ENCODE measurements around the gene PYCR2.
A peak's percentile ranks its signal among the peaks of the same experiment; 100 is the strongest.

Gene PYCR2

DNA sequence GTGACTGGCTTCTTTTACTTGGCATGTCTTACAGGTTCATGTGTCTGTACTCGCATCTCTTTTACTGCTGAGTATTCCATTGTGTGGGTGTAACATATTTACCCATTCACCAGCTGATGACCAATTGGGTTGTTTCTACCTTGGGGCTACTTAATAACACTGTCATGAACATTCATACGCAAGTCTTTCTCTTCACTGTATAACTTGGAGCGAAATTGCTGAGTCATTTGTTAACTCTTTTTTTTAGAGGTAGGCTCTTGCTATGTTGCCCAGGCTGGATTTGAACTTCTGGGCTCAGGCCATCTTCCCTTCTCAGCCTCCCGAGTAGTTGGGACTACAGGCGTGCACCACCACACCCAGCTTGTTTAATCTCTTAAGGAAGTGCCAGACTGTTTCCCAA is 6.5 kb downstream of the PYCR2 start:
- DNase-seq: no peak

DNA sequence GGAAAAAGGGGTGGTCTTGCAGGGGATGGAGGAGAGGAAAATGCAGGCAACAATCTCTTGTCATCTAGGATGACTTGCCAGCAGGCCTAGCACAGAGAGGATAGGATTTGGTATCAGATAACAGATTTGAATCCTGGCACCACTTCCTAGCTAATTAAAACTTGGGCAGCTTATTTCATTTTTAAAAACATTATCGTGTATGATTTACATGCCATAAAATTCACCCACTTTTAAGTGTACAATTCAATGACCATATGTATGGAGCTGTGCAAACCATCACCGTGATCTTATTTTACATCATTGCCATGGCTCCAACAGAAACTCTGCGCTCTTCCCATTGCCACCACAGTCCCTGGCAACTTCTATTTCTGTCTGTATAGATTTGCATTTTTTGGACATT is 6.9 kb downstream of the PYCR2 start:
- no peak for DNase-seq

DNA sequence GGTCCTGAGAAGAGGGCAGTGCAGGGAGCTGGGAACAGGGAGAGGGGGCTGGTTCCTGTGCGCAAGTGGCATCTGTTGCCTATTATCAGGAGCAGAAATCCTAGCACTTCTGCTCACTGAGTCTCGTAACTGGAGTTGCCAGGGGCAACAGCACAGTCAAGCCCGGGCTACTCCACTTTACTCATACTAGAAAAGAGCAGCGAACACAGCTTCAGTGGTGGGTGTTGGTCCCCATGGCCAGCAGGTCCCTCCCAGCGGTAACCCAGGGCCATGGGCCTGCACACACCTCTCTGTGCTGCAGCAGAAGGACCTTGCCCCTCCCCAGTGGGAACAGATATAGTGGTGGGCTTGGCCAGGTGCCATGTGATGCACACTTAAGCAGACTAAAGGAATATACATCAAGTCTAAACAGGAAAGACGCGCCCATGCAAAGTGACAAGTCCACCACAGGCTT is 8.5 kb downstream of the PYCR2 start:
- DNase-seq: no peak

DNA sequence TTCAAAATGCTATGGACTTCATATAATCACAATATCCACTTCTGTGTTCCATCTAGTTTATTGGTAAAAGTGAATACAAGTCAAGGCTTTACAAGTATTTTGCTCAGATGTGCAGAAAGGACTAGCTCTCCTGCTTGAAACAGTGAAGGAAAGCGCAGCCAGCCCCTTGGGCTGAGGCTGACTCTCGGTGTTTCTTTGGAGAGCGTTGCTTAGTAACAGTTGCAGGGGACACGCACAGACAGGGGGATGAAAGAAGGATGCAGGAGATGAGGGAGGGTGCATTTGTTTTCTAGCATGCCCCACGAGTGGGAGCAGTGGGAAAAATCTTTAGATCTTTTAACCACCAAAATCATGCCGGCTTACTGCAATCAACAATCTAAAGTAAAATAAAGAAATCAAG is 9.1 kb downstream of the PYCR2 start:
- no peak for DNase-seq

DNA sequence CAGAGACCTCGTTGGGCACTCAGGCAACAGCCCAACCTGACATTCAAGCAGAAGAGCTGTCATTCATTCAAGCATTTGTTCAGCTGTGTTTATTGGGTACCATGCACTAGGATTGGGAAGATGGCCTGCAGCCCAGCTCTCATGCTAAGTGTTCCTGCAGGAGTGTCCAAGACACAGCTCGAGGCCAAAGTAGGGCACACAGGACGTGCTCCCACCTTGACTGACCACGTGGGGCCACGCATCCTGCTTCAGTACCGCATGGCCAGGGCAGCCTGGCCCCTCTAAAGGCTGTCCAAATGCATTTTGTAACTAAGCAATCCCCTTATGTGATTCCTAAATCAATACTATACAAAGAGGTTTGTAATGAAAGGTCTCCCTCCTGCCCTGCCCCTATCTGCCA is 9.7 kb downstream of the PYCR2 start:
- DNase-seq: no peak

DNA sequence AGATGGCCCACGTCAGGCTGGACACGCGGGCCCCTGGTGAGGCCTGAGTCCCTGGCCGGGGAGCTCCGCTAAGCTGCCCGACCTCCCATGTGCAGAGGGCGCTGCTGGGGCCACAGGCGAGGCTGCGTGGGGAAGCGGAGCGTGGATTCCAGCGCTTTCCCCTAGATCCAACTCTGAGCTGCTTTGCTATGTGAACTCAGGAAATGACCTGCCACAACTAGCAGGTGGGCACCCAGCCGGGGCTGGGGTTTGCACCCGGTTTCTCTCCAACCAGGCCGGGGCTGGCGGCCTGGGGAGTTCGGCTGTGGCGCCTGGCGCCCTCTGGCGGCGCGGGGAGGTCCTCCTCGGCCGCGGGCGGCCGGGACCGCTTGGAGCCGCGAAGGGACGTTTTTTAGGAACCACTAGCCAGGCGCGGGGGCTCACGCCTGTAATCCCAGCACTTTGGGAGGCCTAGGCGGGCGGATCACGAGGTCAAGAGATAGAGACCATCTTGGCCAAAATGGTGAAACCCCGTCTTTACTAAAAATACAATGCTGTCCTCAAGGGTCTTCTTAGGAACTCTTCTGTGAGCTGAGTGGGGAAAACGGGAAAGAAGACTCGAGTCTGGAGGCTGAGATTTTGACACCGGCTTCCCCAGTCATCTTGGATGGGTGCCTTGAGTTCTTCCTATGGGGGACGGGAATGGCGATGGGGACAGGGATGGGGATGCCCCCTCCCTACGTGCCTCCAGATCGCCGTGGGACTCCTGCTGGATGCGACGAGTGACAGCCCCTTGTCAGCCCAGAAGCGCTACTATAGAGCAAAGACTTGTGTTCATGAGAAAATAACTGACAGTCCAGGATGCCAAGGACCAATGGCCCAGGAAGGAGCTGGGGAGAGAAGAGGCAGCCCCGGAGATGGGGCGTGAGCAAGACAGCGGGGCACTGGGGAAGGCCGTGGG is 12.6 kb downstream of the PYCR2 start:
- DNase-seq: peak; percentile 34

DNA sequence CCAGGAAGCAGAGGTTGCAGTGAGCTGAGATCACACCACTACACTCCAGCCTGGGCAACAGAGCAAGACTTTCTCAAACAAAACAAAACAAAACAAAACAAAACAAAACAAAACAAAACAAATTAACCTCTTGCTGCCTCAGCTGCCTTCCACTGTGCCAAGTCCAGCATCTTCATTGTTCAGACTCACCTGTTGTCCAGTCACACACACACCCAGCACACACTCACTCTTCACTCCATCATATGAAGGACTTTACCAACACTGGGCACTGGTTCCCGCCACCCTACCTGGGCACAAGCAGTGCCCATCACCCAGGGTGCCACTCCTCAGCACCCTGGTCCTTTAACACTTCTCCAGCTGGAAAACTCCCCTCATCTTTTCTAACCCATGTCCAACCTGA is 14.6 kb downstream of the PYCR2 start:
- no peak for DNase-seq

DNA sequence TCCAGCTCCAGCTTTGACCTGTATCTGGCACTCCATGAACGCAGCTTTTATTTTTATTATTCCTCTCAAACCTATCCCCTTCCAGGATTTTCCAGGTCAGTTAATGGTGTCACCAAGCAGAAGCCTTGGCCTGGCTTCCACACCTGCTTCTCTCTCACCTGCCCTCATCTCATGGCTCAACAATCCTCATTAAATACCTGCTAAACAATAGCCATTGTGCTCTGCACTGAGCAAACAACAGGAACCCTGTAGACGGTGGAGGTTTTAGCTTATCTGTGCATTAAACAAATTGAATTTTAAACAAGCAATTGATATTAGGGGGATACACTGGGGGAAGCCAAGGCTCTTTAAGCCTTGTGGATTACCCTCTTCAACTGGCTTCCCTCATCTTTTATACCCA is 15.3 kb downstream of the PYCR2 start:
- no peak for DNase-seq

DNA sequence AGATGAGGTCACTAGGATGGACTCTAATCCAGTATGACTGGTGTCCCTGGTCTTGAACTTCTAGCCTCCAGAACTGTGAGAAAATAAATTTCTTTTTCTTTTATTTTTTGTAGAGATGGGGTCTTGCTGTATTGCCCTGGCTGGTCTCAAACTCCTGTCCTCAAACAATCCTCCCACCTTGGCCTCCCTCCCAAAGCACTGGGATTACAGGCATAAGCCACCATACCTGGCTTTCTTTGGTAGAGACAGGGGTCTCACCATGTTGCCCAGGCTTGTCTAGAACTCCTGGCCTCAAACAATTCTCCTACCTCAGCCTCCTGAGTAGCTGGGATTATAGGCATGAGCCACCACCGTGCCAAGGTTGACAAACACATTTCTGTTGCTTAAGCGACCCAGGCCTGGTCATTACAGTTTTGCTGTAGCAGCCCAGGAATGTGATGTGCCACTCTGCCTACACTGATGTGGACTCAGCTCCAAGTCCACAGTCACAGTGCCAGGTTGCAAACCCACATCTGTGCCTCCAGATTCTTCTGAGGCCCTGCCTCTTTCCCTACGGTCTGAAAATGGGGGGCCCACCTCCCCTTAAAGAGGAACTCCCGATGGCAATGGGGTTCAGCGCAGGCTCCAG is 15.9 kb downstream of the PYCR2 start:
- no peak for DNase-seq

DNA sequence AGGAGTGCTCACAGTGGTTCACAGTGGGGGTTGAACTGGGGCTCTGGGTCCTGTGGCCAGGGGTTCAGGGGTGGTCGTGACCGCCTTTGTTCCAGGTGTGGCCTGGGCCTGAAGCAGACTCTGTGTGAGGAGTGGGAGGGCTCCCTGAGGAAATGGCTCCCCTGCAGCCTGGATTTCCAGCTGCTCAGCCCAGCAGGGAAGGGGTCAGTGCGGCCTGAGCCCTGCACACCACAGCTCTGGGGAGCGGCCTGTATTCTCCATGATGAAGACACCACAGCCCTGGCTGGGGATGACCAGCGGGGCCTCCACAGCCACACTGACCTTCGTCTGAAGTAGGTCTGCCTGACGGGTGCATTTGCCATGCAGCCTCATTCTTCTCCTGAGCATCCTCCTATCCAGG is 16.7 kb downstream of the PYCR2 start:
- DNase-seq: no peak

DNA sequence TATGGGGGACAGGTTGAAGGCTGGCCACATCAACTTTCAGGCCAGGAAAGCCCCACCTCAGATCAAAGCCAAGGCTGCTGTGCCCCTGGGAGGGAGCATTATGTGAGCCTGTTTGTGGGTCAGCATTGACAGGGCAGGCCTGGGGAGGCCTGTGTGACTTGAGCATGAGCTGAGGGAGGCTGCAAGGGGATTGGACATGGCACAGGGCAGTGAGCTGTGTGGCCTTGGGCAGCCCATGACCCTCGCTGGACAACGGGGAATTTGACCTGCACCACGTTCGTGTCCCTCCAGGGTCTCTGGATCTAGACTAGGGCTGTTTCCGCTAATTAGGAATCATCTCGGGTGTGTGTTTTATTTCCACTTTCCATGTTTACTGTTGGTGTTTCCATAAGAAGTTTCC is 17.6 kb downstream of the PYCR2 start:
- no peak for DNase-seq

DNA sequence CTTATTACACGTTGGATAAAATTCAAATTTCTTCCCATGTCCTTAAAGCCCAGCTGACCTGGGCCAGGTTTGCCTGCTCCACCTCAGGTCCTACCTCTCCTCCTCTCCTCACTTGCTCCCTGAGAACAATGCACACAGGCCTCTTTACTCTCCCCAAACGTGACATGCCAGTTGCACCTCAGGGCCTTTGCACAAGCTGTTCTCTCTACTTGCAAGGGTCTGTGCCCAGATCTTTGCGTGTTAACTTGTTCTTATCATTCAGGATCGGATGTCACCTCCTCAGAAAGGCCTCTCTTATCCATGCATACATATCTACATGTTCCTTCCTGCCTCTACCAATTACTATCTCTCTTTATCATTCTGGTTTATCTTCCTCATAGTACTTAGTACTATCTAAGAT is 20.4 kb downstream of the PYCR2 start:
- no peak for DNase-seq

DNA sequence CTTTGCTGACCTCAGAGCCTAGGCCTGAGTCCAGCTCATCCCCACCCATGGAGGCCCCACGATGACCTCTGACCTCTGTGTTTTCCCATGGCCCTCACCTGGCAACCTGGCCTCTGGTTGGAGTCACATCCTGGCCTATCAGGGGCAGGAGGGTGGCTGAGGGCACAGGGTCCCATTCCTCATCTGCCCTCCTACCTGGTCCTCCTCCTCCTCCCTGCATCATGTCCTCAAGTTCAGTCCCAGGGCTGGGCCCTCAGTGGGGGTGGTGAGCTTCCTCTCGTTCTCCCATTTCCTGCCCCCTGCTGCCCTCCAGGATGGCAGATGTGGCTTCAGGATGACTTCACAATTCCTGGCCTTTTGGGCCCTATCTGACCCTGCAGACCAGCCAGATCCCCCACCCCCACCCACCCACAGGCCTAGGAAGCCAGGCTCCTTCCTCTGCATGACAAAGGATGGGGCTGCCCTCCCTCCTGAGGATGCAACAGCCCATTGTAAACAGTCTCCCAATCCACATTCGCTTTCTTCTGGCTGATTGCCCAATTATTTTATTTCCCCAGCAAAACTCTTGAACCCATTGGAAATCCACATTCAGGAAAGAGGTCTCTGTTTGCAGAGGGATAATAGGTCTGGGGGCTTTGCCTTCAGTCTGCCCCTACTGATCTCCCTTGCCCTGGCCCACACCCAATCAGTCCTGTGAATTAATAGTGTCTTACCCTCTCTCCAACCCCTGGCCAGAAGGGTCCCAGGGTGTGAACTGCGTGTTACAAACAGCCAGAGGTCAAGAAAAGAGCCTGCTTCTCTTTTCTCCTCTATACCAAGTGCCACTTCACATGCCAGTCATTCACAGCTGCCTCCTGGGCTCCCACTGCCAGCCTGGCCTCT is 24.8 kb downstream of the PYCR2 start:
- no peak for DNase-seq

DNA sequence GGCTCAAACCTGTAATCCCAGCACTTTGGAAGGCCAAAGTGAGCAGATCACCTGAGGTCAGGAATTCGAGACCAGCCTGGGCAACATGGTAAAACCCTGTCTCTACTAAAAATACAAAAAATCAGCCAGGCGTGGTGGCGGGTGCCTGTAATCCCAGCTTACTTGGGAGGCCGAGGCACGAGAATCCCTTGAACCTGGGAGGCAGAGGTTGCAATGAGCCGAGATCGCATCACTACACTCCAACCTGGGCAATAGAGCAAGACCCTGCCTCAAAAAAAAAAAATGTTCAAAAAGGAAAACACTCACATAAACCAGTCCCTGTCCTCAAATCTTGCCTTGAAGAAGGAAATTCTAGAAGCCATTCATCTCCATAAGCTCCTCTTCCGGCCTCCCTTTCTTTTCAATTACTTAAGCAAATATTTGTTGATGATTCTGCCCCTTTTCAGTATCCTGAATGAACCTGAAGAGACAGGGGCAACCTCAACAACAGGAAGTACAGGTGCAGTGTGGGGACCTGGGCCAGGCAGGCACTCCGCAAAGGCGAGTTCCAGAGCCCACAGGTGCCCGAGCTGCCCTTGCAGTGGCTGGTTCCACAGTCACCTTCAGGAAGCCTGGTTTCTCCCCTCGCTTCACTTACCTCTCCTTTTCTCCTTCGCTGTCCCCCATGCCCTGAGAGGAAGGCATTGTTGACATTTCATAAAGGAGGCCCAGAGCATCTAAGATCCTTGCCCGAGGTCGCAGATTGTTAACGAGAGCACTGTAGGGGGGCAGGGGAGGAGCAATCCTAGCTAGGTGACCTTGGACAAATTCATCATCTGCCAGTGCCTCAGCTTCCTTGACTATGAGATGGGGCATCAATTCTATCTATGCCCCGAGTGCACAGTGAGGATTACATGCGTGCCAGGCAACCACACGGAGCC is 26.2 kb downstream of the PYCR2 start:
- no peak for DNase-seq

DNA sequence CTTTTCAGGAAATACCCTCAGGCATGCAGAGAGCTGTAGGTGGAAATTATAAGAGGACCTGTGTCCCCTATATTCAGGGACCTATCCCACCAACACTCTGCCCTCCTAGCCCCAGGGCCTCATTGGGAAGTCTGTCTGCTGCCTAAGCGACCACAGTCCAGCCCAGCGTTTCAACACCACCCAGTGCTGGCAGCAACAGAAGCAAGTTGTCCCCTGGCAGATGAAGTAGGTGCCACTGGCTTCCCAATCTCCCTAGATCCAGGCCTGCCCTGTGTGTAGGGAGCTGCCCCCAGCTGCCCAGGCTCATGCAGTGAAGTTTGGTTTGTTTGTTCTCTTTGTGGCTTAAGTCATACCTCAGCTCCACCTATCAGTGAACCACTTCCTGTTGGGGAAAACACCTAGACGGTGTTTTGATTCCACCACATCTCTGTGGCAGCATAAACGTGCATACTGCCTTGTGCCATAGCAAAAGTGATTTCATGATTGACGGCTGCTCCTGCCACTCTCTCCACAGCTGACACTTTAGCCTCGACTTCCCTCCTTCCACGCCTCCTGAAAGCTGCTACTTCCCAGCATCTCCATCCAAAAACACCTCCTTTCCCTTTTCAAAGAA is 27.0 kb downstream of the PYCR2 start:
- DNase-seq: no peak

DNA sequence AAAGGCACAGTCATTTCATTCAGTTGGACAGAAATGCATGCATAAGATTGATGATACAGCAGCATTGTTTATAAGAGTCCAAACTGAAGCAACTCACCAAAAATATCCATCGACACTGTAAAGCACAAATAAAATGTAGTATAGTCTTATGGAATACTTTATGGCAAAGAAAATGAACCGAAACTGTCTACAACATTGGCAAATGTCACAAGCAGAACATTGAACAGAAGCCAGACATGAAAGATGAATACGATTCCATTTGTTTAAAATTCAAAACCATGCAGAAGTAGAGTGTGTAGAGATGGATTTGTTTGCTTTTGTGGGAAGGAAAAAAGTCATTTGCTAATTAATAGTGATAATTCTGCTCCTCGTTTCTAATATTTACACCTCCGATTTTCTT is 27.6 kb downstream of the PYCR2 start:
- DNase-seq: no peak

DNA sequence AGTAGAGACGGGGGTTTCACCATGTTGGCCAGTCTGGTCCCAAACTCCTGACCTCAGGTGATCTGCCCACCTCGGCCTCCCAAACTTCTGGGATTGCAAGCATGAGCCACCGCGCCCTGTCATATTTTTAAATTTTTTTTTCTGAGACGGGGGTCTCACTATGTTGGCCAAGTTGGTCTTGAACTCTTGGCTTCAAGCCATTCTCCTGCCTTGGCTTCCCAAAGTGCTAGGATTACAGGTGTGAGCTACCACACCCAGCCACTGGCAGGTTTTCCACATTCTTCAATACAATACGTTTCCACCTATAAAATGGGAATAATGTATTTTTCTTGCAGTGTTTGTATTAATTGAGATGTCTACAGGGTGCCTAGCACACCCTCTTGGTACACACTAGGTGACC is 31.7 kb downstream of the PYCR2 start:
- no peak for DNase-seq

DNA sequence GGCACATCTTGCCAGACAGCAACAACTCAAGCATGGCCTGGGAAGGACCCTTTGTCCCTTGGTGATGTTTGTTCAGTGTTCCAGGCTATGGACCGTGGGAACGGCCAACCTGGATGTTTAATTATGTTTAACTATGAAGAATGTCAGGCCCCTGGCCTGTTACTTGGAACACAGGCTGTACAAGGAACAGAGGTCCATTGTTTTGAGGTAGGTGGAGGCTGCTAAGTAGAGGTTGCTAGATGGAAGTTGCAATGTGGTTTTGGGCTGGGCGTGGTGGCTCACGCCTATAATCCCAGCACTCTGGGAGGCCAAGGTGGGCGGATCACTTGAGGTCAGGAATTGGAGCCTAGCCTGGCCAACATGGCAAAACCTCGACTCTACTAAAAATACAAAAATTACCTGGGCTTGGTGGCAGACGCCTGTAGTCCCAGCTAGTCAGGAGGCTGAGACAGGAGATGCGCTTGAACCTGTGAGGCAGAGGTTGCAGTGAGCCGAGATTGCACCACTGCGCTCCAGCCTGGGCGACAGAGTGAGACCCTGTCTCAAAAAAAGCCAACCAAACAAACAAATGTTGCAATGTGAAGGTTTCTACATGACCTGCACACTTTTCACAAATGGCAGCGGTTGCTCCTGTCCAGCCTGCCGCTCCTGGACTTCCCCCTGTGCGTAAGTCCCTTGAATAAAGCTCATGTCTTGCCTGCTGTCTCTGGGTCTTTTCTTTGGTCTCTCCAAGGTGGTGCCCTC is 32.6 kb downstream of the PYCR2 start:
- DNase-seq: no peak

DNA sequence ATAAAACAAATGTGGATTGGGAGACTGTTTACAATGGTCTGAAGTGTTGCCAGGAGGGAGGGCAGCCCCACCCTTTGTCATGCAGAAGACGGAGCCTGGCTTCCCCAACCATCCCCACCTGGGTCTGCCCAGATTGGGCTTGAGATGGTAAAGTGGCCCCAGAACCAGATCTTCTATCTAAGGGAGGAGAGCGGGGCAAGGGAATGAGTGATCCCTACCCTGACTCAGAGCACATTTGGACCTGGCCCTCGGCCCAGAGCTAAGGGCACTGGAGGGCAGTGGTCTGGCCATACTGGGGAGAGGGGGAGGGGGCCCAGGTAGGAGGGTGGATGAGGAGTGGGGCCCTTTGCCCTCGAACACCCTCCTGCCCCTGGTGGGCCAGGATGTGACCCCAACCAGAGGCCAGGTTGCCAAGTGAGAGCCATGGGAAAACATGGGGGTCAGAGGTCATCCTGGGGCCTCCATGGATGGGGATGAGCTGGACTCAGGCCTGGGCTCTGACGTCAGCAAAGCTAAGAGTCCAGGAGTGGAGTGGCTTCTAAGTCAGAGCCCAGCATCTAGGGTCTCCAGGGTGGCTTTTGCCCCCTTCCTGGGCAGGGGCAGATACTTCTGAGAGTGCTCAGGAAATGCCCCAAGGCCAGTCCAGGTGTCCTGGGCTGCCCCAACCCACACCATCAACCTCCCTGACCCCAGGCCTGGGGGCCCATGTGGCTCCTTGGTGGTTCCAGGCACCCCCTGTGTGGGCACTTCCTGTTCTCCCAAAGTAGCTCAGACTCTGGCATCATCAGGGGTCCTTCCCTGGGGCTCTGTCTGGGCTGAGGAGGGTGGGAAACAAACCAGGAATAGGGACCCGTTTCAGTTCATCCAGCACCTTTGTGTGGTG is 33.5 kb downstream of the PYCR2 start:
- no peak for DNase-seq

DNA sequence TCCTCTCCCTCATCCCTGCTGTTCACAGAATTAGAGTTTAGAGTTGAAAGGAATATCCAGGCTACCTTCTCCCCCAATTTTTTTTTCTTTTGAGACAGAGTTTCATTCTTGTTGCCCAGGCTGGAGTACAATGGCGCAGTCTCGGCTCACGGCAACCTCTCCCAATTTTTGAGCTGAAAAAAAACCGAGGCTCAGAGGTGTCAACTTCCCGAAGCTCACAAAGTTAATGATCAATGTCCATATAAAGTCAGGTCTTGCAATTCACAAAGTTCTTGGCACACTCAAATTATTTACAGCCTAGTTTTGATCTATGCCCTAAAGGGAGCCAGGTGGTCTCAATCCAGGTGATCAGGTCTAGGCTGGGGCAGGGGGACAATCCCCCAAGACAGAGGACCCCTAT is 34.3 kb downstream of the PYCR2 start:
- DNase-seq: no peak
